HFFc6 (cell line): ENCODE results near the gene ARMC9. TPM values are rescaled to one million over a fixed set of nuclear protein-coding genes. Genes with fewer than 3 reads are reported as not detected.

Experiments
- DNase-seq: peaks from one replicate; pipeline ENCODE4 v3.0.0-alpha.2; 2018
- H3K27ac Mint-ChIP-seq: 2 replicates; pipeline ENCODE4 v1.8.0; 2020; ENCODE audit warnings: mild to moderate bottlenecking, mixed read lengths
- H3K27me3 Mint-ChIP-seq: 2 replicates; pipeline ENCODE4 v1.8.0; 2021; ENCODE audit warnings: mild to moderate bottlenecking, moderate library complexity, mixed read lengths; ENCODE audit not compliant: insufficient read depth
- H3K36me3 Mint-ChIP-seq: 2 replicates; pipeline ENCODE4 v1.8.0; 2021; ENCODE audit warnings: low read depth, mixed read lengths
- H3K4me1 Mint-ChIP-seq: 2 replicates; pipeline ENCODE4 v1.8.0; 2020; ENCODE audit warnings: low read depth, mixed read lengths
- H3K4me3 Mint-ChIP-seq: 2 replicates; pipeline ENCODE4 v1.8.0; 2020; ENCODE audit warnings: mild to moderate bottlenecking, moderate library complexity, mixed read lengths
- H3K9me3 Mint-ChIP-seq: 2 replicates; pipeline ENCODE4 v1.8.0; 2020; ENCODE audit warnings: mild to moderate bottlenecking, mixed read lengths
- CTCF ChIP-seq: fragments of 200-600 bp; sonication (generic); IDR thresholded peaks from 2 replicates; pipeline ENCODE4 v1.5.0; 2021; ENCODE audit warnings: antibody characterized with exemption, mild to moderate bottlenecking
- total RNA-seq, 6 experiments: library from RNA; stranded (reverse); fragmentation: NEBNext Ultra II Directional; extraction: Animal tissue kit (Norgen Biotek cat#: 25700); gene quantifications; 2 replicates in 1 of 6; 3 replicates in 5 of 6; pipeline ENCODE4 v1.2.3, GENCODE V29; 2021

ARMC9 gene
- total RNA-seq, 6 experiments from 2014 or later, result 49.3 to 93.2 (median 55.7) TPM

GRCh38 chr2:231332872-231333500, 134.6 kb downstream of the ARMC9 start:
- Mint-ChIP-seq H3K4me1 (peaks cover 18% of the 10 kb centered on the region), H3K27ac (no peak overlapping the region), H3K36me3 (peaks cover 37% of the 10 kb centered on the region), H3K27me3 (peaks cover 5% of the 10 kb centered on the region; the same call in 1 of the 2 replicates), H3K4me3 (no peak overlapping the region), H3K9me3 (no peaks in the 10 kb centered on the region)
- DNase-seq, result no peak
- TF ChIP-seq CTCF, result no peak

DNA sequence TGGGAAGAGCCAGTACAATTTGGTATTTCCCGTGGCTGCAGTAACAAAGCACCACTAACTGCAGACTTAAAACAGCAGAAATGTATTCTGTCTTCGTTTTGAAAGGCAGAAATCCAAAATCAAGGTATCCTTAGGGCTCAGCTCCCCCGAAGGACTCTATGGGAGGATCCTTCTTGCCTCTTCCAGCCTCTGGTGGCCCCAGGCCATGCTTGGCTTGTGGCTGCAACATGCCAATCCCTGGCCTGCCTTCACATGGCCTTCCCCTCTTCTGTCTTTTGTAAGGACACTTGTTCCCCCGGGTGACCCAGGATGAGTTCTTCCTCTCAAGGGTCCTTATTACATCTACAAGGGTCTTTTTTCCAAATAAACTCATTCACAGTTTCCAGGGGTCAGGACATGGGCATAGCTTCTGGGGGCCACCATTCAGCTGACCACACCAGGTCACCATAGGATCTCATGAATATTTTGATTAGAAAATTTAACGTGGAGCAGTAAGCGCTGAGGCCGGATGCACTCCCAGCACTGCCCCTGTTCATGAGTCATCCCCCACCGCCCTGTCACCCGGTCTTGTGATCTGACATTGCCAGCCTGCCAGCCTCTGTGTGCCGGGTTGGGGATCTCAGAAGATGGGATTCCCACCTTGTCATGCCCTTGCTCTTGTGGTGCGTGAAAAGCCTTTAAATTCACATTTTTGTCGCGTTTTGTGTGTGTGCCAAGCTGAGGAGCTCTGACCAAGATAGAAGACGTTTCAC, 135.9 kb downstream of the ARMC9 start:
- Mint-ChIP-seq H3K4me1 (peaks cover 18% of the 10 kb centered on the region), H3K36me3 (peaks cover 37% of the 10 kb centered on the region), H3K9me3 (no peaks in the 10 kb centered on the region), H3K27me3 (peaks cover 5% of the 10 kb centered on the region; the same call in 1 of the 2 replicates), H3K27ac (no peak overlapping the region), H3K4me3 (no peak overlapping the region)
- TF ChIP-seq CTCF, result no peak
- DNase-seq, result no peak

- Mint-ChIP-seq H3K36me3 (peaks cover 37% of the 10 kb centered on the region), H3K9me3 (no peaks in the 10 kb centered on the region), H3K4me3 (no peak overlapping the region), H3K4me1 (peaks cover 18% of the 10 kb centered on the region), H3K27ac (no peak overlapping the region), H3K27me3 (peaks cover 5% of the 10 kb centered on the region; the same call in 1 of the 2 replicates)
- no peak for TF ChIP-seq CTCF
- no peak for DNase-seq
These were observed 136.6 kb downstream of the ARMC9 start for GRCh38 chr2:231334981-231335380.

- Mint-ChIP-seq H3K4me3 (no peak overlapping the region), H3K9me3 (no peaks in the 10 kb centered on the region), H3K27me3 (peaks cover 5% of the 10 kb centered on the region; the same call in 1 of the 2 replicates), H3K36me3 (peaks cover 37% of the 10 kb centered on the region), H3K4me1 (peaks cover 18% of the 10 kb centered on the region), H3K27ac (no peak overlapping the region)
- DNase-seq, result no peak
- no peak for TF ChIP-seq CTCF
These were observed 137.2 kb downstream of the ARMC9 start for GRCh38 chr2:231335591-231335990.

DNA sequence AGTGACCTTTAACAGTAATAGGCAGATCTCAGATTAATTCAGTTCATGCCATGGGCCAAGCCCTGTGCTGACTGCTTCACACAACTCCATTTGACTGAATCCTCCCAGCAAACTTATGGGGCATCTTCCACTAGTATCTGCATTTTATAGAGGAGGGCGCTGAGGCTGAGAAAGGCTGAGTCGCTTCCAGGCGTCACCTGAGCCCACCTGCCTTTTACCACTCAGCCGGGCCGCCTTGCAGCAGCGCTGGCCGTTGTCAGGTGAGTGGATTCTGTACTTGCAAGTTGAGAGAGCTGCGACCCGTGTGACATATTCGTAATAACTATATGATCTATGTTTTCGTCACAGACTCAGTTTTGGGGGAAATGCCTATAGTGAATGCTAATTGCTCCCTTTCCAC, 137.8 kb downstream of the ARMC9 start:
- Mint-ChIP-seq H3K9me3 (no peaks in the 10 kb centered on the region), H3K27ac (no peak overlapping the region)
- no peak for TF ChIP-seq CTCF

More for the DNA sequence above, 137.8 kb downstream of the ARMC9 start:
- H3K36me3 Mint-ChIP-seq, result peaks cover 34% of the 10 kb centered on the region
- H3K4me3 Mint-ChIP-seq, result no peak overlapping the region
- DNase-seq, result no peak
- peaks cover 18% of the 10 kb centered on the region for H3K4me1 Mint-ChIP-seq
- peaks cover 5% of the 10 kb centered on the region; the same call in 1 of the 2 replicates for H3K27me3 Mint-ChIP-seq
